GM12874 (cell line): ENCODE data around the gene PSMA6.

Experiments
- TF ChIP-seq, protein P1 (sequence below): IDR thresholded peaks from 2 replicates; pipeline ENCODE4 v1.5.1; 2011; ENCODE audit warnings: low read depth, mild to moderate bottlenecking, control low read depth, low read length, moderate library complexity; ENCODE audit not compliant: insufficient read depth

Gene PSMA6

DNA sequence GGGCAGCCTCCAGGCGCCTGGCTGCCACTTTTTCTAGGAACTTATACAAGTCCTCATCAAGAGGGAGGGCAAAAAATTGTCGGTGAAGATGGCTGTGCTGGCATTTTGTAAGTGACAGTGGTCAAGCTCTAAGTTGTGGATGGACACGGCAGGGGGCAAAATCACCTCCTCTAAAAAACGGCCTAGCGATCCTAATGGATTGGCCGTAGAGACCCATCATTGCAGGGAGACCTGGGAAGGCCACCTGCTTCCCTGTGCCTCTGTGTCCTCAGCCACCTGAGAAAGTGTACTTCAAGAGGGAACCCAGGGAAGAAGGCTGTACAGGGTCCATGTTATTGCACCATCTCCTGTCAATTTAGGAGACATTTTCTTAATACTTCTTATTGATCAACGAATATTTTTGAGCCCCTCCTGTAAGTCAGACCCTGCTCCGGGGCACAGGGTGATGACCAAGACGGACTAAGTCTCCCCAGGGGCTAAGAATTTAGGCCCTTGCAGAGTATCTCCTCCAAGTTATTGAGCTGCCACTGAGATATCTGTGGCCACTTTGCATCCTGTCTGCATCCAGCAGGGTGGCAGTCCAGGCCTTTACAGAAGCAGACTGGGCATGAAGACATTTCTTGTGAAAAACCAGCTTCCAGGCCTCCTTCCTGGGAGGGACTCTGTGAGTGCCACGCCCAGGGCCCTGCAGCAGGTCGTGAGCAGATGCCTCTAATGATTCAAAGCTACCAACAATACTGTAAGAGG is 40.5 kb downstream of the PSMA6 start:
- TF ChIP-seq, protein P1, sequence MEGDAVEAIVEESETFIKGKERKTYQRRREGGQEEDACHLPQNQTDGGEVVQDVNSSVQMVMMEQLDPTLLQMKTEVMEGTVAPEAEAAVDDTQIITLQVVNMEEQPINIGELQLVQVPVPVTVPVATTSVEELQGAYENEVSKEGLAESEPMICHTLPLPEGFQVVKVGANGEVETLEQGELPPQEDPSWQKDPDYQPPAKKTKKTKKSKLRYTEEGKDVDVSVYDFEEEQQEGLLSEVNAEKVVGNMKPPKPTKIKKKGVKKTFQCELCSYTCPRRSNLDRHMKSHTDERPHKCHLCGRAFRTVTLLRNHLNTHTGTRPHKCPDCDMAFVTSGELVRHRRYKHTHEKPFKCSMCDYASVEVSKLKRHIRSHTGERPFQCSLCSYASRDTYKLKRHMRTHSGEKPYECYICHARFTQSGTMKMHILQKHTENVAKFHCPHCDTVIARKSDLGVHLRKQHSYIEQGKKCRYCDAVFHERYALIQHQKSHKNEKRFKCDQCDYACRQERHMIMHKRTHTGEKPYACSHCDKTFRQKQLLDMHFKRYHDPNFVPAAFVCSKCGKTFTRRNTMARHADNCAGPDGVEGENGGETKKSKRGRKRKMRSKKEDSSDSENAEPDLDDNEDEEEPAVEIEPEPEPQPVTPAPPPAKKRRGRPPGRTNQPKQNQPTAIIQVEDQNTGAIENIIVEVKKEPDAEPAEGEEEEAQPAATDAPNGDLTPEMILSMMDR = no peak

DNA sequence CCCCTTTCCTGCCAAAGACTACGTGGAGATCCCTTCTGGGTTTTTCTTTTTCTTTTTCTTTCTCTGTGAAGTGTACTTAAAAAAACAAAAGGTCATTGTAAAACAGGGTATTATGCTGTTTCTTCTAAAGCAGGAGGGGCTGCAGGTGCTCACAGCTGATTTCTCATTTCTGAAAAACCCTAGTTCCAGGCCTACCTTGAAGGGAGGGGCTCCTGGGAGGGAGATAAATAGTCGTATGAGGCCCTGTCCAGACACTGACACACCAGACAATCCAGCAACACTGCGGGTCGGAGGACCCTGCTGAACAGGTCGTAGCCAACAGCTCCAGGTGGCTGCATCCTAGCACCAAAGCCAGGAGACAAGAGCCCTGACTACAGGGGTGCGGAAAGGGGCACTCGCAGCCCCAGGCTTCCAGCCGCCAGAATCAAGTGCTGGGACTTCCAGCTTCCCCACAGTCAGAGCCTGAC is 41.1 kb downstream of the PSMA6 start:
- TF ChIP-seq, protein P1 = no peak

DNA sequence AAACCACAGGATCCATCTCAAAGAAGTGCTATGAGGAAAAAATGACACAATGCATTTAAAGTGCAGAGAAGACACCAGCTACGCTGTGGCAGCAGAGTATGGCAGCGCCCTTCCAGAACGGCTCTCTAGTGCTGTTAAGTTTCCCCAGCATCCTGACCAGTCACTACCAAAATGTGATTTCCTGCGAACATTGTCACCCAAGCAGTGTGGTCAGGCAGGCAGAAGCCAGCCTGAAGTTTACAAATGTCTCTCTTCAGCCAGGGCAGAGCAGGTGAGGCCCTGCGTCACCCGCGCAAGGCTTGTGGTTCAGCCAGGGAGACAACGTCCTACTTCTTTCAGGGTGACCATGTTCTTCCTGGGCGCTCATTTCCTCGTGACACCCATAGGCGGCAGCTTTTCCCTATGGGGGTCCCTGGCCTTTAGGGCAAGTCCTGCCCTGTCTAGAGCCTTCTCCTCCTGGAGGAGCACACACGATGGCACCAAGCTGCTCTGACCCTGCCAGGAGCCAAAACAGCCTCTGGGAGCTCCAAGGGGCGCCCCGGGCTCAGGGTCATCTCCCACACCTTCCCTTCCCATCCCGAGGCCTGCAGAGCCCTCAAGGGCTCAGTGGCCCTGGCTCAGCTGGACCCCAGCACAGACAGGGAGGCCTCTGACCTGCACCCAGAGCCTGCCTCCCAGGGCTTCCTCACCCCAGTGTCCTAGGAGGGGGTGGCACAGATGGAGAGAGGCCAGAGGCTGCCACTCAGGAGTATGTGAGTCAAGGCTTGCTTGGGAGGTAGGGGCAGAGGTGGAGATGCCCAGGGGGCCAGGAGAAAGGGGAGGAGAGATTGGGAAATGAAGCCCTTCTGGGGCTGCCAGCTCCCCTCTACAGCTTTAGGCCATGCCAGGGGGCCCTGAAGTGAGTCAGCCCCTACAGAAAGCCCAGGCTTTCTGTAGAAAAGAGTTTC is 41.9 kb downstream of the PSMA6 start:
- TF ChIP-seq, protein P1 = no peak

DNA sequence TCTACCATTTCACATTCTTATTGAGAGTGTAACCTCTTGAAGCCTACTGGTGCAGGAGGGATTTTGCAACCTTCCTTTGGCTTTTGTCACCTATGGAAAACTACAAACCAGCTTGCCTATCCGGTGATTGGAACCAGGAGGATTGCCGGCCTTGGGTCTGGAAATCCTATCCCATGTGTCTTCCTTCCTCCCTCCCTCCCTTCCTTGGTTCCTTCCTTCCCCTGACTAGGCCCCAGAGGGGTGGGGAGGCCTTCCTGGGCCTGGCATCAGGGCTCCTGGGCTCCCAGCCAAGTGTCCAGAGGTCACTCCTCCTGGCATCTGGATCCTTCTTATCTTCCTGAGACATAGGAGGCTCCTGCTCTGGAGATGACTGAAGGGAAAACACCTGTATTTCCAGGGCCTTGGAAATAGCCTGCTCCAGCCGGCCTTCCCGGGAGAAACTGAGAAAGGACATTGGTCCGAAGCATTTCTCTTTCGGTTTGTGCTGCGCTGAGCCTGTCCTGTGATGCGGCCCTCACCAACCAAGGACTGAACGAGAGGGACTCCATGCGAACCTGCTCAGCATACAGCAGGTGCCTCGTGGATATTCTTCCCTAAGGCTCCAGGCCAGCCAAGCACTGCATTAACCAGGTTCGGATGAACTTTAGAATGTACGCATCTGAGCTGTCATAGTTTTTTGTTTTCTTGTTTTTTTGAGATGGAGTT is 43.4 kb downstream of the PSMA6 start:
- TF ChIP-seq, protein P1 = no peak

DNA sequence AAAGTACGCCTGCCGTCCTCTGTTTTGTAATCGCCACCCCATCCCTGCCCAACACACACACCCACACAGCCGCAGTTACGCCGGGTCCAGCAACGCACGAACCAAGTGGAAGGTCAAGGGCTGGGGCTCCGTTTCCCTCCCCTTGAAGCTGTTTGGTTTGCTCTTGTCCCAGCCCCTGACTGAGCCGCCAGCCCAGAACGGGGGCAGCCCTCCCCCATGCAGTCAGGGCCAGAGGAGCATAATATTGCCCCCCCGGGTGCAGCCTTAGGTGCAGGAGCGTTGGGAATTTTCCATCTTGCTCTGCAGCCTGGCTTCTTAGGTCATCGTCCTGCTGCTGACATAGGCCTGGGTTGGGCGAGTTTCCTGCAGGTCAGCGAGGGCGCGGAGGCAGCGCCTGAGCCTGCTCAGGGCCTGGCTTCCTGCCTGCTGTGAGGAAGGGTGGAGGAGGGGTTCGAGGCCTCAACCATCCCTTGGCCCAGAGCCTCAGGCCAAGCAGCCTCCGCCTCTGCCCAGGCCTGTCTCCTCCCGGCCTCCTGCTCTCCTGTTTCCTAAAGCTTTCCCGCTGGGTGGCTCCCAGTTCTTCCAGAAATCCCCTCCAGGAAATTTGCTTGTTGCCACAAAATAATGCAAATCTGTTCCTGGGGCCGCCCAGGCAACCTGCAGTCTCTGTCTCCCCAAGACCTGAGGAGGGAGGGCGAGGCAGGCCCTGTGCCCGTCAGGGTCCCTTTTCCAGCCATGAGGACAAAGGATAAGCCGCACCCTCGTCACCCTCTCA is 44.5 kb downstream of the PSMA6 start:
- TF ChIP-seq, protein P1 = no peak

DNA sequence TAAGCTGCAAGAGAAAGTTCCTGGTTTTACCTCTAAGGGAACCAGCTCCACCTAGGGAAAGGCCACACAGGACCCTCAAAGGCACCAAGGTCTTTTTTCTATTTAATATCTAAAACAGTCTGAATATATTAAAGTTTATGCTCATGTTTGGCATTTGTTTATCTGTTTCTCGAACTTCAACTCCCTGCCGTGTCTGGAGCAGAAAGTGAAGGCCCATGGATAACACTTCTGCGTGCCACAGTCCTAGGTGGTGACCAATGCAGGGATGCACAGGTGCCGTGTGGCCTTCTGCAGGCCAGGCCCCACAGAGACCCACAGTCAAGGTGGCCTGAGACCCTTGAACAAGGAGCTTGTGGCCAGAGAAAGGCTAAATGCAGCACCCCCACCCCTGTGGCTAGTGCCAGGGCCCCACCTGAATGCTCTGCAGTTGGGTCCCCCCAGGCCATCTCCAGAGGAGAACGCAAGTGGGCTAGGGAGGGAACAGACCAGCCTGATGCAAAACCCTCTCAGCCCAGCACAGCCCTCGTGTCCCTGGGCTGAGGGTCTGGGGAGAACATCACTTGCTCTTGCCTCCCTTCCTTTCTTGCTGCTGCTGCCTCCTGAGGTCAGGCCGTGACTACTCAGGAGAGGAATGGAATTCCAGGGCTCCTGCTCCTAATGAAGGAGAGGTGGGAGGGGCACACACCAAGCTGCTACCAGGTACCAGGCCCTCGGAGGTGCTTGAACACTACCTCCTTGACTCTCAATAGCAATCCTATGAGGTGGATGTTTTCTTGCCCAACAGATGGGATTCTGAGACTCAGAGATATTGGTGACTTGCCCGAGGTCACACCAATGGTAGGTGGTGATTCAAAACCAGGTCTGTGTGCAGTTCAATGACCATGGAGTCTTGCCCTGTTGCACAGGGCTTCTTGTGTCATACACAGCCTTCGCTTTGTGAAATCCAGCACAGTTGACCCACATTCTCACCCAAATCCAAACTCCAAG is 45.4 kb downstream of the PSMA6 start:
- TF ChIP-seq, protein P1 = no peak
